T-helper 1 cell (primary cell): ENCODE data around the gene OLIG2.

Source experiments
- DNase-seq, 5 donors: peaks; one replicate each; pipeline ENCODE4 v3.0.0-alpha.2; 2012 to 2020

Gene OLIG2

GRCh38 chr21:33069243-33069642, 43.5 kb downstream of the OLIG2 start:
- DNase-seq: no peak

DNA sequence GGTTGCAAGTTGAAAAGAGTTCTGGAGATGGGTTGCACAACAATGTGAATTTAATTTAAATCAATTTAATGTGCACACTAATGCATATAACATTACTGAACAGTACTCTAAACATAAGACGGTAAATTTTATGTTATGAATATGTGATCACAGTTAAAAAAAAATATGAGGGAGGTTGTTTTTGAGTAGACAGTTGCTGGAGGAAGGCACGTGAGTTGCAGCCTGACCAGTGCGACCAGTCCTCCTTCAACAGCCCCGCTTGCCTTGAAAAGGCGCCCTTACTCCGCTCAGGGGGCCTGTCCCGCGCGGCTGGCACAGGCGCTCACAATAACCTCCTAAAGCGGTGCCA, 43.9 kb downstream of the OLIG2 start:
- no peak for DNase-seq

DNA sequence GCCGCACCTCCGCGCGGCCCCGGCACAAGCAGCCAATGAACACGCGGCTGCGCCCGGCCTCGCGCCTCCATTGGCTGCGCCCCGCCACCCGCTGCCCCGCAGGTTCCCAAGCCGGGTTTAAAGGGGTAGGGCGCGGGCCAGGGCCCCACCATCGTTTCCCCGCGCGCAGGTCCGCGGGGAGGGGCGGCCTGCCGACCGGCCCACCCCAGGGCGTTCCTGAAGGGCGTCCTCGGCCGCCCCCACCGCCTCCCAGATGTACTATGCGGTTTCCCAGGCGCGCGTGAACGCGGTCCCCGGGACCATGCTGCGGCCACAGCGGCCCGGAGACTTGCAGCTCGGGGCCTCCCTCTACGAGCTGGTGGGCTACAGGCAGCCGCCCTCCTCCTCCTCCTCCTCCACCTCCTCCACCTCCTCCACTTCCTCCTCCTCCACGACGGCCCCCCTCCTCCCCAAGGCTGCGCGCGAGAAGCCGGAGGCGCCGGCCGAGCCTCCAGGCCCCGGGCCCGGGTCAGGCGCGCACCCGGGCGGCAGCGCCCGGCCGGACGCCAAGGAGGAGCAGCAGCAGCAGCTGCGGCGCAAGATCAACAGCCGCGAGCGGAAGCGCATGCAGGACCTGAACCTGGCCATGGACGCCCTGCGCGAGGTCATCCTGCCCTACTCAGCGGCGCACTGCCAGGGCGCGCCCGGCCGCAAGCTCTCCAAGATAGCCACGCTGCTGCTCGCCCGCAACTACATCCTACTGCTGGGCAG, 44.4 kb downstream of the OLIG2 start, which contains the start of gene OLIG1:
Gene OLIG1 (plus strand): TSS at position 148 of the 750 bp plus-strand sequence. CDS start 106 bp downstream, at position 254.
- DNase-seq: peak in 1 of 5 donors; percentile 8

GRCh38 chr21:33070744-33070997, 44.9 kb downstream of the OLIG2 start:
- no peak for DNase-seq

DNA sequence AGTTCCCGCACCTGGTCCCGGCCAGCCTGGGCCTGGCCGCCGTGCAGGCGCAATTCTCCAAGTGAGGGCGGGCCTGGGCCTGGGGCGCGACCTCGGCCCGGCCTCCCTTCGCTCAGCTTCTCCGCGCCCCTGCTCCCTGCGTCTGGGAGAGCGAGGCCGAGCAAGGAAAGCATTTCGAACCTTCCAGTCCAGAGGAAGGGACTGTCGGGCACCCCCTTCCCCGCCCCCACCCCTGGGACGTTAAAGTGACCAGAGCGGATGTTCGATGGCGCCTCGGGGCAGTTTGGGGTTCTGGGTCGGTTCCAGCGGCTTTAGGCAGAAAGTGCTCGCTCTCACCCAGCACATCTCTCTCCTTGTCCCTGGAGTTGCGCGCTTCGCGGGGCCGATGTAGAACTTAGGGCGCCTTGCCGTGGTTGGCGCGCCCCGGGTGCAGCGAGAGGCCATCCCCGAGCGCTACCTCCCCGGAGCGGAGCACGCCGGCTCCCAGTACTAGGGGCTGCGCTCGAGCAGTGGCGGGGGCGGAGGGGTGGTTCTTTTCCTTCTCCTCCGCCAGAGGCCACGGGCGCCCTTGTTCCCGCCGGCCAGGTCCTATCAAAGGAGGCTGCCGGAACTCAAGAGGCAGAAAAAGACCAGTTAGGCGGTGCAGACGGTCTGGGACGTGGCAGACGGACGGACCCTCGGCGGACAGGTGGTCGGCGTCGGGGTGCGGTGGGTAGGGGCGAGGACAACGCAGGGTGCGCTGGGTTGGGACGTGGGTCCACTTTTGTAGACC, 45.4 kb downstream of the OLIG2 start:
- peak in 2 of 5 donors; percentile 5 to 6 for DNase-seq

DNA sequence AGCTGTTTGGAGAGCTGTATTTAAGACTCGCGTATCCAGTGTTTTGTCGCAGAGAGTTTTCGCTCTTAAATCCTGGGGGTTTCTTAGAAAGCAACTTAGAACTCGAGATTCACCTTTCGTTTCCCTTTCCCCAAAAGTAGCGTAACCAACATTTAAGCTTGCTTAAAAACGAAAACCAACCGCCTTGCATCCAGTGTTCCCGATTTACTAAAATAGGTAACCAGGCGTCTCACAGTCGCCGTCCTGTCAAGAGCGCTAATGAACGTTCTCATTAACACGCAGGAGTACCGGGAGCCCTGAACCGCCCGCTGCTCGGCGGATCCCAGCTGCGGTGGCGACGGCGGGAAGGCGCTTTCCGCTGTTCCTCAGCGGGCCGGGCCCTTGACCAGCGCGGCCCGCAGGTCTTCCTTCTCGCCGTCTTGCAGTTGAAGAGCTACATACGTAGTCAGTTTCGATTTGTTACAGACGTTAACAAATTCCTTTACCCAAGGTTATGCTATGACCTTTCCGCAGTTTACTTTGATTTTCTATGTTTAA, 46.1 kb downstream of the OLIG2 start:
- DNase-seq: peak in 1 of 5 donors; percentile 8

DNA sequence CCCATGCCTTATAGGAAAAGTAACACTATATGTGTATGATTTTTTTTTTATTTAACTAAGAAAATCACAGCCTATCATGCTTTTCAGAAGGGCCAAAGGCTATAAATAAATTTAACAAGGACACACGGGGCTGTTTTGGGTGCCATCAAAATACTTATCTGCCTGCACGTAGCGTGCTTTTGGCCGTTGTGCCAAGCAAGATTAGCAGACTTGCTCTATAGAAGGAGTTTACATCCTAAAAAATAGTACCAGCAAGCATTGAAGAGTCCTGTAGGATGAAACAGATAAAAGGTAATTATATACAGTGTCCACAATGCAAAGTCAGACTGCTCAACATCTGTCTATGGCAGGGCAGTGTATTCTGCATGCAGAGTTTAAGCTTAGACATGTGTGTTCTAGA, 47.9 kb downstream of the OLIG2 start:
- no peak for DNase-seq

GRCh38 chr21:33075128-33075527, 49.4 kb downstream of the OLIG2 start:
- no peak for DNase-seq

GRCh38 chr21:33075596-33076195, 50.0 kb downstream of the OLIG2 start:
- DNase-seq: no peak

- no peak for DNase-seq
Measured at GRCh38 chr21:33076600-33077329, 51.0 kb downstream of the OLIG2 start.
